Suprapubic skin (tissue), 4 donors: Measurements from ENCODE around the gene NELL1.

Source experiments
- EP300 ChIP-seq: sonication (generic); formaldehyde crosslinking; IDR thresholded peaks from one replicate; pipeline ENCODE4 v1.6.1; 2017; ENCODE audit warnings: antibody characterized with exemption
- POLR2A ChIP-seq, 2 donors: fragments of 450-650 bp; IDR thresholded peaks; one replicate each; pipeline ENCODE4 v1.6.1; 2017; ENCODE audit warnings: antibody characterized with exemption in 2 of 2, mild to moderate bottlenecking in 2 of 2, moderate library complexity in 2 of 2
- POLR2AphosphoS5 ChIP-seq, 3 donors: sonication (generic); formaldehyde crosslinking; IDR thresholded peaks; one replicate each; pipeline ENCODE4 v1.6.1; 2017; ENCODE audit warnings: antibody characterized with exemption in 3 of 3
- TF ChIP-seq, protein P1 (sequence below), 2 donors: fragments of 200-600 bp in 1 of 2; fragments of 450-650 bp in 1 of 2; sonication (generic) in 1 of 2; IDR thresholded peaks; one replicate each; pipeline ENCODE4 v1.5.1; 2016 to 2019; ENCODE audit warnings: antibody characterized with exemption in 2 of 2, mild to moderate bottlenecking in 1 of 2, moderate library complexity in 1 of 2

DNA sequence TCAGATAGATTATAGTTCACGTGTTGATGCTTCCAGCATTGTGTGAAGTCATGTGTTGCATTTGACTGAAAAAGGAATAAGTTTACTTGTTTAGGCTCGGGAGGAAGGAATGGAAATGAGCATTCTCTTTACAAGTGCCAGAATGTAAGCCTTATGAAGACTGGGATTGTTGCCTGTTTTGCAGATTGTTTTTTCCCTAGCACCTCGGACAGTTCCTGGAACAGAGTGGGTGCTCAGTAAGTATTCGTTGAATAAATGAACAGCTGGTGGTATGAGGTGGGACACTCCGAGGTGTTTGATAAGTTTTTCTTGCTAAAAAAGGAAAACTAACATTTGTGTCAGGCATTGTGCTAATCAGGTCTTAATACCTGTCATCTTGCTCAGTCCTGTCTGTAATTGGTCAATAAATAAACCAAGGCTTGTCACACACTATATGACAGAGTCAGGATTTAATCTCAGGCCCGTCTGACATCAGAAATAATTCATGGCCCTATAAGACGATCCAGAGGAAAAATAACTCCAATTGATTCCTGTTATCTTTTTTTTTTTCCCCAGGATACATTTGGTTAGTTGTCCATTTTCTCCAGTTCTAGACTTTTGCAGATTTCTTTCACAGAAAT lies 304.7 kb downstream of the NELL1 start:
- TF ChIP-seq EP300 = no peak
- TF ChIP-seq, protein P1, sequence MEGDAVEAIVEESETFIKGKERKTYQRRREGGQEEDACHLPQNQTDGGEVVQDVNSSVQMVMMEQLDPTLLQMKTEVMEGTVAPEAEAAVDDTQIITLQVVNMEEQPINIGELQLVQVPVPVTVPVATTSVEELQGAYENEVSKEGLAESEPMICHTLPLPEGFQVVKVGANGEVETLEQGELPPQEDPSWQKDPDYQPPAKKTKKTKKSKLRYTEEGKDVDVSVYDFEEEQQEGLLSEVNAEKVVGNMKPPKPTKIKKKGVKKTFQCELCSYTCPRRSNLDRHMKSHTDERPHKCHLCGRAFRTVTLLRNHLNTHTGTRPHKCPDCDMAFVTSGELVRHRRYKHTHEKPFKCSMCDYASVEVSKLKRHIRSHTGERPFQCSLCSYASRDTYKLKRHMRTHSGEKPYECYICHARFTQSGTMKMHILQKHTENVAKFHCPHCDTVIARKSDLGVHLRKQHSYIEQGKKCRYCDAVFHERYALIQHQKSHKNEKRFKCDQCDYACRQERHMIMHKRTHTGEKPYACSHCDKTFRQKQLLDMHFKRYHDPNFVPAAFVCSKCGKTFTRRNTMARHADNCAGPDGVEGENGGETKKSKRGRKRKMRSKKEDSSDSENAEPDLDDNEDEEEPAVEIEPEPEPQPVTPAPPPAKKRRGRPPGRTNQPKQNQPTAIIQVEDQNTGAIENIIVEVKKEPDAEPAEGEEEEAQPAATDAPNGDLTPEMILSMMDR (IDR thresholded peaks at IDR 0.05) = no peak
- TF ChIP-seq POLR2A (IDR thresholded peaks at IDR 0.05) = no peak
- TF ChIP-seq POLR2AphosphoS5 (IDR thresholded peaks at IDR 0.05) = no peak
